Fibroblast of skin of left quadriceps (primary cell): ENCODE data around the gene SBF1.

Experiments
- DNase-seq, 2 experiments: peaks; one replicate each; pipeline ENCODE4 v3.0.0-alpha.2; 2013; ENCODE audit warnings: low read depth in 2 of 2

The SBF1 gene

DNA sequence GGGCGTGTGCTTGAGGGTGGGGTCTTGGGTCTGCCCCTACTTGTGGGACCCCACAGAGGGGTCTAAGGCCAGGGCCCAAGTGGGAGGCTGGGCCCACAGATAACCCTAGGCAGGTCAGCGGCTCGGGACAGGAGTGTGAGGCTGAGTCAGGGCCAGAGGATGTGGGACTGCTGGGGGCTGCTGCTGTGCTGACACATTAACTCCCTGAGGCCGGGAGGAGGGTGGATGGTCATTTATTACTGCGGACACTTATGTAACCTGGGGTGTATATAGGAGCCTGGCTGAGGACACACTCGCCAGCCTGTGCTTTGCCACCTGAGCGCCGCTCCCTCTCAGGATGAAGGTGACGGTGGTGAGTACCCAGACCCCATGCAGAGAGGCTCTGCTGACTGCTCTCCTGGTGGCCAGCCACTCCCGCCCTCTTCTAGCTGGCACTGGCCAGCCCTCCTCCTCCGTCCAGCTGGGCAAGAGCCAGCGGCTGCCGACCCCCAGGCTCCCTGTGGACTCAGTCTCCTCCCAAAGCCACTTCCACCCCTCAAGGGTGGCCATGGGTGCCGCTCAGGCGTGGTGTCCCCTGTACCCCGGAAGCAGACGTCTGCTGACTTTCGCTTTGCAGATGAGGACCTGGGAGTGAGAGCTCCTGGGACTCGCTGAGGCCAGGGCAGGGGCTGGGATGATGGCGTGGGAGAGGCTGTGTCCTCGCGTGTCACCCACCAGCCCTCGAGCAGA, 11.9 kb upstream of the SBF1 start, which contains the start of gene MIOX:
Gene MIOX, plus strand, starts transcription at position 299 of the 729 bp plus-strand sequence. Its CDS starts 39 bp downstream, at position 338.
- DNase-seq = no peak

DNA sequence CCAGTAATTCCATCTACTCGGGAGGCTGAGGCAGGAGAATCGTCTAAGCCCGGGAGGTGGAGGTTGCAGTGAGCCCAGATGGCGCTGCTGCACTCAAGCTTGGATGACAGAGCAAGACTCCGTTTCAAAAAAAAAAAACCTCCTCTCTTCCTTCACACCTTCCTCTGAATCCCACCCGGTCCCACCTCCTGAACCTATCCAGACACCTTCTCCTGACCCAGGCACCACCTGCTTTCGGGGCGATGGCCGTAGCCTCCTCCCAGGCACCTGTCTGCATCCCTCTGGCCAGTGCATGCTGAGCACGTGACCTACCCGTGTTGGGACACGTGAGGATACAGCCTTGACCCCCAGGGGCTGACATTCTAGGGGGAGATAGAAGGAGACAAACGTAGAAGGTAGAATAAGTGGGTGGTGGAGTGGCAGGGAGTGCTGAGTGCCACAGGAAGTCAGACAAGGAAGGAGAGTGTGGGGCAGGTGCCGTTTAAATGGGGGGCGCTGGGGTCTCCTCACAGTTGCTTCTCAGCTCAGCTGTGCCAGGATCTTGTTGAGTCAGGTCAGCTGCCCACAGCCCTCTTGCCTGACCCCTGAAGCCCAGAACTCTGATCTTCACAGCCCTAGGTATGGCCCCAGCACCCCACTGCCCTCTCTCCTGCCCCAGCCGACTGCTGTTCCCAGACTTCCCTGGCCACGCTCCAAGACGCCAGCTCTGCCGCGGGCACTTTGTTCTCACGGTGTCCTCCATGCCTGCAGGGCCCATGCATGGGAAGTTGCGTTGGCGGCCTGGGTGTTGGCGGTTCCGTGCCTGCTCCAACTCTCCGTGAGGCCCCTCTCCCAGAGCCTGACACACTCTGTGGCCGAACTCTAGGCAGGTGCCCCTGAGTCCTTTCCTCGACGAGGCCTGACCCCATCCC, 10.6 kb upstream of the SBF1 start:
- no peak for DNase-seq

DNA sequence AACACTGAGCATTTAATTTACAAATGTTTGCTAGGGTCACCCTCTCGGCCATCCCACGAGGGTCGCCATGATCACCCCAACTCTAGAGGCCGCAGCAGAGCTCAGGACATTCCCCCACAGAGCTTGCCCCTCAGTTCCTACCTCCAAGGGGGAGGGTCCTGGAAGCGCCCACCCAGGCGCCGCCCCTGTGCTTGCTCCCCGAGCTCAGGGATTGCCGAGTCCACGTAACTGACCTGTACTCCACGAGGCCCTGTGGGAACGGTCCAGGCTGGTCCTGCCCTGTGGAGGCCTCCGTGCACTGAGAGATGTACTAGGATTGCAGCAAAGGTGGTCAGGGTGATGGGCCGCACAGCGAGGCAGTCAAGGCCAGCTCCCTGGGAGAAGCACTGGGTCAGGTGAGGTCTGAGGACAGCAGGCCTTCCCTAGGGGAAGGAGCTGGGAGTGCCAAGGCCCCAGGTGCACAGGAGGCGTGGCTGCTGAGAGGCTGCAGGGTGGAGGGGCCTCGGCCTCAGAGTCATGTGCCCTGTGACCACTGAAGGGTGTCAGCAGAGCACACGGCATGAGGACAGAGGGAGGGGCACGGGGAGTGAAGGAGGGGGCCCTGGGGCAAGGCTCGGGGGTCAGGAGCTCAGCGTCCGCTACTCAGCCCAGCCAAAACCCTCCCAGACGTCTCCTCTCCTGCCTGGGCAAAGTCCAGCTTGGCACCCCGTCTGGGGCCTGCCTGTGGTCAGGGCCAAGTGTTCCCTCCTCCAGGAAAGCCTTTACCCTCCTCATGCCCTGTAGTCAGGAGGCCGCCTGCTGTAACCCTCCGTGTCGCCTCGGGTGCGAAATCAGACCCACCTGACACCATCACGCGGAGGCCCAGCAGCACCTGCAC, 9.4 kb upstream of the SBF1 start:
- DNase-seq = no peak

DNA sequence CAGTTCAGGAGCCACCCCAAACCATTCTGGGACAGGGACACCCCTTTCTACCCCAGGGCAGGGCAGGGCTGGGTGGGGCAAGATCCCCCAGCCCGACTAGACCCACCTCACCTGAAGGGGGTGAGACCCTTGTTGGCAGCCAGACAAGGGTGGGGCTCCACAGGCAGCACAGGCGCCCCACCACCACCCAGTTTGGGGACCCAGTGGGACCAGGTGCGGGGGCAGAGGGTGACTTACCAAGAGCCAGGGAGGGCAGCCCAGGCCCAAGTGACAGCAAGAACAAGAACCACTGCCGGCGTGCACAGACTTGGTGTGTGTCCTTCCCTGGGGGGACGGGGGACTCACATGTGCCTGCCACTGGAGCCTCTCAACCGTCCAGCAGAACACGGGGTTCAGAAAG, 8.7 kb upstream of the SBF1 start:
- DNase-seq = no peak

DNA sequence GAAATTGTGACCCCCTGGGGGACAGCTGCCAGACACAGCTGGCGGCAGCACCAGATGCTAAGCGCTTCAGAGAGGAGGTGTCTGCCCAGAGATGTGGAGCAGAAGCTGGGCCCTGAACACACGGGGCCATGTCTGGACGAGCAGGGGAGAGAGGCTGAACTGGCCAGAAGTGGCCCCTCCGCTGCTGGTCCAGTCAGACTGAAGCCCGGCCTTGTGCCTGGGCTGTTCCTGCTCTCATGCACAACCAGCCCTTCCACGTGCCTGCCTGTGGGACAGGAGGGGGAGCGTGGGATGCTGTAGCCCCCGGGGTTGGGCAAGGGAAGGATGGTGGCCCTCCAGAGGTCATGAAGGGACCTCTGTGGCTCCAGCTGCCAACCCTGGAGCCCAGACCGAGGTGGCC, 8.3 kb upstream of the SBF1 start:
- DNase-seq = no peak

DNA sequence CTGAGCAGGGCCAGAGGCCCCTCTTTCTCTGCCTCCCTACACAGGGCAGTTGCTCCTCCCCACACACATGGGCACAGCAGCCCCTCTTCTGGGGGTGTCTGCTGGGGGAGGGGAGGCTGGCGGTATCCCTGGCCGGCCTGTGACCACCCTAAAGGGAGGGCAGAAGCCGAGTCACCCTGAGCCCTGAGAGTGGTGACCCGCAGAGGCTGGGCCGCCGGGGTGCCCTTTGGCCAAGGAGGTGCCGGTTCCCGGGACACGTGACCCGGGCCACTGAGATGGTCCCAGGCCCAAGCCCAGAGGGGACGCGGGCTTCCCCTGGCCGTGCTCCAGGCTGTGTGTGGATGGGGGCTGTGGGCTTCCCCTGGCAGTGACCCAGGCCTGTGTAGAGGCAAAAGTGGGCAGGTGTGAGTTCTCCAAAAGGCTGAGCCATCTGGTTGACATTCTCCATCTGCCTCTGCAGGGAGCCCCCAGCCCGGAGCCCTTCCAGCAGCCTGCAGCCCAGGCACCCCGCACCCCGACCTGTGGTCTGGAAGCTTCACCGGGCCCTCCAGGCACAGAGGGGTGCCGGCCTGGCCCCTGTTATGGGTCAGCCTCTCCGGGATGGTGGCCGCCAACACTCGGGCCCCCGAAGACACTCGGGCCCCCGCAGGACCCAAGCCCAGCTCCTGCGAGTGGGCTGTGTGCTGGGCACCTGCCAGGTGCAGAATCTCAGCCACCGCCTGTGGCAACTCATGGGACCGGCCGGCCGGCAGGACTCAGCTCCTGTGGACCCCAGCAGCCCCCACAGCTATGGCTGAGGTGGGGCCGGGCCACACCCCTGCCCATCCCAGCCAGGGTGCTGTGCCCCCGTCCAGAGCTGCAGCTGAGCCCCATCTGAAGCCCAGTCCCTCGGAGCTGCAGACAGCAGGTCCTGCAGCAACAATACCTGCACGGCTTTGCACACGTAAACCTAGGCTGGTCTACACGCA, 7.6 kb upstream of the SBF1 start:
- no peak for DNase-seq

DNA sequence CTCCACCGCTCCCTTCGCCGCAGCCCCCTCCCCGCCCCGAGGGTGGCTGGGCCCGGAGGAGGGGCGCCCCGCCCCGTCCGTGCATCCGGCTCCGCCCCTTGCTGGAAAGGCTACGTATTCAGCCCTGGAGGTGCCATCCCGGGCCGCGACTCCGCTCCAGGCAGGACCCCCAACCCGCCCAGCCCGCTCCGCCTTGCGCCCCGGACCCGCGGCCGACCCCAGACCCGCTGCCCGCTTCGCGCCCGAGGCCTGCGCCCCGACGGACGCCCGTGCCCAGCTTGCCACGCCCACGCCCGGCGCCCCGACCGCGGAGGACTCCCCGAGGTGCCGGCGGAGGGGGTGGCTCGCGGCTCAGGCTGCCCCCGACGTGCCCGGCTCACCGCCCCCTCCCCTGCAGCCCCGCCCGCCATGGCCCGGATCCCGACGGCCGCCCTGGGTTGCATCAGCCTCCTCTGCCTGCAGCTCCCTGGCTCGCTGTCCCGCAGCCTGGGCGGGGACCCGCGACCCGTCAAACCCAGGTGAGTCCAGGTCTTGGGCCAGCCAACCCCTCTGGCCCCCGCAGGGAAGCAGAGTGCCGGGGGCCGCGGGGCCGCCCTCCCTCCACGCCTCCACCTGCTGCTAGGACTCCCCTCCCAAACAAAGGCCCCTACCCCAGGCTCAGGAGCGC, 6.7 kb upstream of the SBF1 start, which contains the start of gene ADM2:
Gene ADM2, plus strand, starts transcription at position 104 of the 667 bp plus-strand sequence. Its CDS starts 305 bp downstream, at position 409.
- no peak for DNase-seq

DNA sequence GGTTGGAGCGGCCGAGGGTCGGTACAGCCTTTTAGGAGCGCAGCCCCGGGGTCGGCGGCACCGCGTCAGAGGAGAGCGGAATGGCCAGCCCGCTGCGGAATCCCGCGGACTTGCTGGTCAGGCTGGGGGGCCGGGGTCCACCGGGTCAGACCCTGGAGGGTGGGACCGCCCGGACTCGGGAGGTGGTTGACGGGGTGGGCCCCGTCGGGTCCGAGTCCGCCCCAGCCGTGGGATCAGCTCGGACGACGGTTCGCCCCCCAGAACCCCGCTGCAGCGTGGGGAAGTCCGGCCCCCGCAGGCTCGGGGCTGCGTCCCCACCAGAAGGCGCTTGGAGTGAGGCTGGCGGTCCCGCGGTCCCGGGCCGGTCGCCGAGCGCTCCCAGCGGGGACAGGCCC, 6.2 kb upstream of the SBF1 start:
- DNase-seq = no peak

DNA sequence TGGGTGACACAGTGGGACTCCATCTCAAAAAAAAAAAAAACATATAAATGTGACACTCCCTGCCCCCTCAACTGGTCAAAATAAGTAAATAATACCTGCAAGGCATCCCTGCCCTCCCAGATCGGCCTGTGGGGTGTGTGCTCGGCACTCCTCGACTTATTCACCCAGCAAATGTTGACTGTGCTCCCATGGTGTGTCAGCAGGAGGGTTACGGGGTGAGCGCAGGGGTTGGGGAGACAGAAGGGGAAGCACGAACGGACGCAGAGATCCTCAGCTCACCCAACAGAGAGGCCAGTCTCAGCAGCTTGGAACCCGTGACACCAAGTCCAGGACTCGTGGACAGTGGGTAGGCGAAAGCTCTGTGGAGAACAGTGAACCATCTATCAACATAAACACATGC, 4.9 kb upstream of the SBF1 start:
- DNase-seq = no peak

DNA sequence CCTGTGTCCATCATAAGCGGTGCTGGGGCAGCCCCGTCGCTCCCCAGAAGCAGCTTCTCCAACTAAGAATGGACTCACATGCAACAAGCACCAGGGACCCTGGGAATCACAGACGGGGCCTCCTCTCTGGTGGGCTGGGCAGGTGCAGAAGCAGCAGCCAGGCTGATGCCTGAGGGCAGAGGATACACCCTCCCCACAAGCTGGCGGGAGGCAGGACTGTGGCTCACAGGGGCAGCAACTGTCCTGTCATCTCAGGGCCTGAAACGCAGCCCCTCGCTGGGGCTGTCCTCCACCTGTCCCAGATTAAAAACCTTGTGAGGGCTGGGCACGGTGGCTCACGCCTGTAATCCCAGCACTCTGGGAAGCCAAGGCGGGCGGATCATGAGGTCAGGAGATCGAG, 3.1 kb upstream of the SBF1 start:
- DNase-seq = no peak

DNA sequence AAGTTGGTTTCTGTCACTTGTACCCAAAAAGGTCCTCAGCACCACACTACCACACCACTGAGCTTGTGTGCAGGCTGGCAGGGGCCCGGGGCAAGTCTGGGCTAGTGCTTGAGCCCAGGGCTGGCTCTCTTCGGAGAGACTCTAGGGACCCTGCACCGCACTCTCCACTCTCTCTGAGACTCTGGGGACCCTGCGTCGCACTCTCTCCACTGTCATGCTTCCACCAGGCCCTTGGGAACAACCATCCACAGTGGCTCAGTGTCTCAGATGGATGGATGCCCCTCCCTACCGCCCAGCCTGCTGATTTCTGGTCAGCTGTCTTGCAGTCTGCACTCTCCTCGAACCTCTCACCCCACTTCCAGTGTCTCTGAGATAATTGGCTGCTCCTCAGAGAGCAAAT, 2.0 kb upstream of the SBF1 start:
- no peak for DNase-seq

DNA sequence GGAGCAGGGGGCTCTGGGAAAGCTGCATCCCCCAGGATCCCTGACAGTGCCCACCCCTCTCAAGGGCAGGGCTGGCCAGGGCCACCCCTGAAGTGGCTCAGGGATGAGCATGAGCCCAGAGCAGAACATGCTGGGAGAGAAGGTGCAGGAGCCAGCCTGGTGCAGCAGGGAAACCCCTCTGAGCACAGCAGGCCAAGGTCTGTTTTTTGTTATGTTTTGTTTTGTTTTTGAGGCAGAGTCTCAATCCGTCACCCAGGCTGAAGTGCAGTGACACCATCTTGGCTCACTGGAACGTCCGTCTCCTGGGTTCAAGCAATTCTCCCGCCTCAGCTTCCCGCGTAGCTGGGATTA, 792 bp upstream of the SBF1 start:
- no peak for DNase-seq

DNA sequence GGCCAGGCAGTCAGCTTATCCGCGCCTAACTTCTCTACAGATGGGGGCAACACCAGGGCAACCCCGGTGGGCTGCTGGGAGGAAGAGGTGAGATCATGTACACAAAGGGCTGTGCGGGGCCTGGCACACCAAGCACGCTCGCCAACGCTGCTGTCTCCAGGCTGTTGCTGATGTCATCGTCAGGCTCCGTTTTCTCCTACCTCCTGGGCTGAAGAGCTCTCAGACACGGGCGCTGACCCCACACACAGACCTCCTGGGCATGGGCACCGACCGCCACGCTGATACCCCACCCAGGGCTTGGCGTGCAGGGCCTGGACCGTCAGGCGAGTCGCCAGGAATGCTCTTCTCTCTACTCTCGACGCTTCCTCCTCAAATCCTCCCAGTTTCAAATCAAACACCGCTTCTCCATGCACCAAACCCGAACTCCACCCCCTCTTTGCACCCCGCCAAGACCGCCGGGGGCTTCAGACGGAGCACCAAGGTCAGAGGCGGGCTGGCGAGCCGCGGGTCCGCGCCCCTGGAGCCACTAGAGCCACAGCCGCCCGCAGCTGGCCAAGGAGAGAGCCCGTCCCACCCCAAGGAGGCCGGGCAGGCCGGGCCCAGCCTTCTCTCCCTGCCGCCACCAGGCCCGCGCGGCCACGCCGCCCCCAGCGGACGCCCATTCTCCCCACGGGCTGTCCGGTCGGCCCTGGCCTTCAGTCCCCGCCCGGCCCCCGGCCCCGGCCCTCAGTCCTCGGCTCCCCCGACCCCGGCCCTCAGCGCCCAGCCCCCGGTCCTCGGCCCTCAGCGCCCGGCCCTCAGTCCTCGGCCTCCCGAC, 772 bp downstream of the SBF1 start:
- no peak for DNase-seq

DNA sequence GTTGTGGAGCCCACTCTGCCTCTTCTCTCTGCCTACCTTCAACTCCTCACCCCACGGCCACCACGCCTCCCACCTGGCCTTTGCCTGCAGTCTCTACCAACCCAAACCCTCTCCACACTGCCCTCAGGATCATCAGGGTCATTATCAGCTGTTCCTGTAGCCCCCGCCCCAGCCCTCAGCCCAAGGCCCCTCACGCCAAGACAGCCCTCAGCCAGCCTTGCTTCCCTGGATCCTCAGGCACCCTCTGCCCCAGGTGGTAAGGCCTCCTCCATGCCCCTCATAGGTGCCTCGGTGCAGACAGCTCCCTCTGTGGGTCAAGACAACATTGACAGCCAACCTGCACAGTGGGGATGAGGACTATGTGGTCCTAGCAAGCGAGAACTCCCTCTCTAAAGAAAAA, 1.7 kb downstream of the SBF1 start:
- no peak for DNase-seq

DNA sequence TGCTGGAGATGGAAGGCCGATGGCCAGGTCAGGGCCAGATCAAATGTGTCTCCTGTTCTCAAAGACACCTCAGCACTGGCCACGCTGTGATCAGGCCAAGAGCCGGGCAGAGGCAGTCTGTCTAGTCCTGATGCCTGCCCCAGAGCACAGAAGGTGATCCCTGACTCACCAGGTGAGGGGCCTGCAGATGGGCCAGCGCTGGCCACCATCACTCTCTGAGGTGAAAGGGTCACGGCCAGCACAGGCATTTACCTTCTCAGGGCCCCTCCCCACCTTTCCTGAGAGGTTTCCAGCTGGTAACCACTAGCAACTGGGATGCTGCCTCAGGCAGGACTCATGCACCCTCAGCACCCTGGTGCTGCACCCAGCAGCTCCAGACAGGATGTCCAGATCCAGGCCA, 2.9 kb downstream of the SBF1 start:
- no peak for DNase-seq

DNA sequence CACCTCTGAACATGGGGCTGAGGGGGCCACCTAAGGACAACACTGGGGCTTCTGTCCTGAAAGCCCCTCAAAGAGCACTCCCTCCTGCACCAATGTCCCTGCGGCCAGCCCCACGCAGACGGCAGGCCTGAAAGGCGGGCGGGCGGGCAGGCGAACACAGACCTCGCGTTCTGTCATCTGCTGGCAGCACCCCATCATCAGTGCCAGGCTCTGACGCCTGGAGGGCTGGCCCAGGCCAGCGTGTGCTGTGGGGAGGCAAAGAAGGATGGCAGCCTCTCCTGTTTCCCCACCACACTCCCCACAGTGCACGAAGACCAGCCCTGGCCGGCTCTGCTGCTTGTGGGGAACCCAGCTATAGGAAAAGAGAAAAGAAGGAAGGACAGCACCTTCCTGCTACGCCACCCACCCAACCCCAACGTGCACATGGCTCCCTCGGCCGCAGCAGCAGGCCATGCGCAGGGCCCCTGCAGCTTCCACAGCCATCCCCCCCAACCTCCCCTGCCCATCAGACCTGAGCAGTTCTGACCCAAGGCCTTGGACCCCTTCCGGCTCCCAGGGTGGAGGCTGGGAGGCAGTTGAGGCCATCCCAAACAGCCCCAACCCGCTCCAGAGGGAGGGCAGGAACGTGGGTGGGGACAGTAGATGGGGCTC, 3.5 kb downstream of the SBF1 start:
- no peak for DNase-seq

DNA sequence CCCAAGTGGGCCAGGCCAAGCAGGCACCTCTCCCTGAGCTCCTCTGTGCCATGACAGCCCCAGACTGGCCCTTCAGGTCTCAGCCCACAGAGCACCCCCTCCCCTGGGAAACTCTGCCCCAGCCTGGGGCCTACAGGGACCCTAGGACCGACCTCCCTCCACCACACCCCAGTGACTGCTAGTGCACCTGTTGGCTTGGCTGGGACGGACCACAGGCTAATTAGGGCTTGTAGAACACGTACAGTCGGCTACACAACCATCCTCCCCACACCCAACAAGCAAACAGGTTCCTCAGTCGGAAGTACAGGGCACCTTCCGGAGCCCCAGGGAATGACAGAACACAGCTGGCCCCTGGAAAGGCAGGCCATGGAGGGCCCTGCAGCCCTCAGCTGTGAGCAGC, 4.3 kb downstream of the SBF1 start:
- no peak for DNase-seq

DNA sequence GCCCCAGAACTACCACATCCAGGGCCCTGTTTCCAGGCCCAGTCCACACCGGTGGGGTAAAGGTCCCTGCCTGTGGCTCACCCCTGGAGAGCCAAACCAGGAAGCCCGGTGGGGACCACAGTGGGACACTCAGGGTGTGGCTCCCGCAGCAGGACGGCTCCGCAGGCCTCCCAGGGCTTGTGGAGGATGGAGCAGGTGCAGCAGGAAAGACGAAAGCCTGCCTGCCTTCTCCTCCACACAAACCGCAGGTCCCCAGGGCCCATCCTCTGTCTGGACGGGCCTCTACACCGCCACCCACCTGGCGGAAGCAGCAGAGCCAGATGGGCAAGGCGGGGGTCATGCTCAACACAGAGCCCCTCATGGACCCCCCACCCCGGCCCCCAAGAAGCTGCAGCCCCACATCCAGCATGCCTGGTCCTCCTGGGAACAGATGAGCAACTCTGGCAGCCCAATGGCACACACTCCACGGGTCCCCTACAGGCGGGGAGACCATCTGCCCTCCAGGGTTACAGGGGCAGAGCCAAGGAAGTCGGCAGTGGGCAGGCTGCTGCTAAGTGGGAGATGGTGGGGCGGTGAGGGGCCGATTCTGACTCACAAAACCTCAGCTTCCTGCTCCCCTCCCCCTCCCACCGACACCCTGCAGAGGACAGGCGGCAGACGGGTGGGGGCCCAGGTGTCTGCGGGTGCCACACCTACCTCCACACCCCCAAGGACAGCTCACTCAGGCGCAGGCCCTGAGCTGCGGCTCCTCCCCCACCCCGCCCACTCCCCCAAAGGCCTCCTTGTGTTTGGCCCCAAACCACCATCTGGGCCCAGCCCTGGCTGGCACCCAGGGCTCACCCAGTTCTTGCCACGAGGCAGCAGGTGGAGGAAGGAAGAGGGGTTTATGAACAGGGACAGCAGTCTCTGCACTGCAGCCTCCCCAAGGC, 5.2 kb downstream of the SBF1 start:
- DNase-seq = no peak
